GM21381 (cell line): ENCODE data around the gene MINDY4.
"Not testable (repeated sequence)": the region's sequence is repeated elsewhere in the genome, so short reads cannot be mapped to it uniquely, and the experiment has no call there.

Source experiments
- ATAC-seq: cut with Tn5 transposase; IDR thresholded peaks from one replicate; pipeline ENCODE4 v1.9.1; 2021; ENCODE audit warnings: mild to moderate bottlenecking, moderate library complexity; ENCODE audit not compliant: unreplicated experiment

MINDY4 gene

GRCh38 chr7:30829471-30829870, 58.3 kb downstream of the MINDY4 start:
- no peak for ATAC-seq

GRCh38 chr7:30831227-30831626, 60.0 kb downstream of the MINDY4 start:
- no peak for ATAC-seq

GRCh38 chr7:30831936-30832335, 60.7 kb downstream of the MINDY4 start:
- no peak for ATAC-seq

- ATAC-seq, result not testable (repeated sequence)
Observed at GRCh38 chr7:30834017-30834674, 62.9 kb downstream of the MINDY4 start.

GRCh38 chr7:30835396-30835915, 64.2 kb downstream of the MINDY4 start:
- ATAC-seq, result no peak

- ATAC-seq, result no peak
Observed at GRCh38 chr7:30836991-30837390, 65.8 kb downstream of the MINDY4 start.

GRCh38 chr7:30837581-30837980, 66.4 kb downstream of the MINDY4 start:
- ATAC-seq, result no peak

GRCh38 chr7:30838008-30838407, 66.8 kb downstream of the MINDY4 start:
- ATAC-seq, result no peak

GRCh38 chr7:30840141-30841024, 69.2 kb downstream of the MINDY4 start:
- ATAC-seq, result no peak

GRCh38 chr7:30841025-30841735, 70.0 kb downstream of the MINDY4 start:
- ATAC-seq, result no peak

GRCh38 chr7:30841801-30842541, 70.8 kb downstream of the MINDY4 start:
- ATAC-seq, result no peak

- ATAC-seq, result no peak
Observed at GRCh38 chr7:30842542-30843451, 71.6 kb downstream of the MINDY4 start.

- no peak for ATAC-seq
Observed at GRCh38 chr7:30843741-30844482, 72.7 kb downstream of the MINDY4 start.

GRCh38 chr7:30844483-30844874, 73.3 kb downstream of the MINDY4 start:
- no peak for ATAC-seq

- no peak for ATAC-seq
Observed at GRCh38 chr7:30844916-30845315, 73.7 kb downstream of the MINDY4 start.

- no peak for ATAC-seq
Observed at GRCh38 chr7:30845426-30846135, 74.4 kb downstream of the MINDY4 start.

- no peak for ATAC-seq
Observed at GRCh38 chr7:30846378-30846777, 75.2 kb downstream of the MINDY4 start.

GRCh38 chr7:30848121-30848855, 77.1 kb downstream of the MINDY4 start:
- ATAC-seq, result no peak
